BE2C (cell line): ENCODE results near the gene PTH1R.

Source experiments
- DNase-seq: peaks from one replicate; pipeline ENCODE4 v3.0.0-alpha.2; 2020
- H3K27me3 ChIP-seq: fragments of 250-450 bp; sonication (Bioruptor Pico); 2 replicates; pipeline ENCODE4 v1.5.1; 2020; ENCODE audit warnings: mild to moderate bottlenecking
- H3K36me3 ChIP-seq: fragments of 250-450 bp; sonication (Bioruptor Pico); 2 replicates; pipeline ENCODE4 v1.5.1; 2020; ENCODE audit warnings: mild to moderate bottlenecking
- H3K4me1 ChIP-seq: fragments of 250-450 bp; sonication (Bioruptor Pico); 2 replicates; pipeline ENCODE4 v1.5.1; 2020
- H3K4me3 ChIP-seq: 2 replicates; pipeline ENCODE4 v1.5.1; 2011; ENCODE audit warnings: low read depth, low read length
- H3K9me3 ChIP-seq: fragments of 250-450 bp; sonication (Bioruptor Pico); 2 replicates; pipeline ENCODE4 v1.5.1; 2020
- CTCF ChIP-seq: IDR thresholded peaks from 2 replicates; pipeline ENCODE4 v1.5.1; 2012; ENCODE audit warnings: mild to moderate bottlenecking, low read depth, low read length

PTH1R gene

GRCh38 chr3:46844397-46844796 is 33.1 kb upstream of the PTH1R start:
- no peak for DNase-seq
- Histone ChIP-seq H3K27me3 (no peaks in the 10 kb centered on the region), H3K4me3 (no peak overlapping the region), H3K4me1 (0 out of 2 replicates have a peak, but pooled peaks cover 2% of the 10 kb centered on the region), H3K9me3 (no peaks in the 10 kb centered on the region), H3K36me3 (no peaks in the 10 kb centered on the region)
- no peak for TF ChIP-seq CTCF

GRCh38 chr3:46844881-46845312 is 32.6 kb upstream of the PTH1R start:
- no peak for TF ChIP-seq CTCF
- DNase-seq, result no peak
- H3K4me3 ChIP-seq, result peak overlapping the region; percentile 59

GRCh38 chr3:46845397-46845859 is 32.1 kb upstream of the PTH1R start:
- no peak for TF ChIP-seq CTCF
- Histone ChIP-seq H3K27me3 (no peaks in the 10 kb centered on the region), H3K9me3 (no peaks in the 10 kb centered on the region), H3K4me1 (0 out of 2 replicates have a peak, but pooled peaks cover 2% of the 10 kb centered on the region), H3K4me3 (peak overlapping the region; percentile 59), H3K36me3 (no peaks in the 10 kb centered on the region)
- DNase-seq, result peak; percentile 66

More at GRCh38 chr3:46844881-46845312, 32.6 kb upstream of the PTH1R start:
- H3K36me3 ChIP-seq, result no peaks in the 10 kb centered on the region
- H3K4me1 ChIP-seq, result 0 out of 2 replicates have a peak, but pooled peaks cover 2% of the 10 kb centered on the region
- H3K9me3 ChIP-seq, result no peaks in the 10 kb centered on the region
- no peaks in the 10 kb centered on the region for H3K27me3 ChIP-seq

GRCh38 chr3:46845860-46846623 is 31.5 kb upstream of the PTH1R start:
- 0 out of 2 replicates have a peak, but pooled peaks cover 2% of the 10 kb centered on the region for H3K4me1 ChIP-seq
- no peaks in the 10 kb centered on the region for H3K36me3 ChIP-seq
- H3K4me3 ChIP-seq, result peak overlapping the region; percentile 59
- DNase-seq, result peak; percentile 91
- TF ChIP-seq CTCF, result peak; percentile 43
- H3K27me3 ChIP-seq, result no peaks in the 10 kb centered on the region
- H3K9me3 ChIP-seq, result no peaks in the 10 kb centered on the region

- H3K4me1 ChIP-seq, result 0 out of 2 replicates have a peak, but pooled peaks cover 2% of the 10 kb centered on the region
- H3K36me3 ChIP-seq, result no peaks in the 10 kb centered on the region
- no peaks in the 10 kb centered on the region for H3K9me3 ChIP-seq
- peak overlapping the region; percentile 38 for H3K4me3 ChIP-seq
- no peak for DNase-seq
- H3K27me3 ChIP-seq, result no peaks in the 10 kb centered on the region
- no peak for TF ChIP-seq CTCF
Measured at GRCh38 chr3:46846624-46847542, 30.6 kb upstream of the PTH1R start.
